Measurements from ENCODE around the gene SCG5.

Gene SCG5

DNA sequence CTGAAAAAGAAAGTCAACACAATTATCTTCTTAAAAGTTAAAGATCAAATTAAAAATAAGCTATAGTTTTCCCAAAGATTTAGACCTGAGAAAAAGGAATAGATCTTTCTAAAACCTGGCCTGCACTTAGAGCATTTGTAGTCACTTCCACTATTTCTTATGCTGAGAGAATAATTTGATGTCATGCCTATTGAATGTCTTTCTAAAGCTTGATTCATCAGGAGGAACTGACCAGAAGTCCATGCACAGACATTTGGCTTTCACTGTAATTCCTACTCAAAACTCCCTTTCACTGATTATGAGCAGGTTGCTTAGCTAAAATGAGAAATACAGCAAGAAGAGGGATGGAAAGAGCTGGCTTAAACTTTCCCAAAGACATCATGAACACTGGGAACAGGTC lies 80.6 kb downstream of the SCG5 start:
- TF ChIP-seq RARB (CRISPR knock-in tag; IDR thresholded peaks at IDR 0.05) = no peak
- no peak for TF ChIP-seq ZNF70 (CRISPR knock-in tag; IDR thresholded peaks at IDR 0.05)
- TF ChIP-seq, protein P1, sequence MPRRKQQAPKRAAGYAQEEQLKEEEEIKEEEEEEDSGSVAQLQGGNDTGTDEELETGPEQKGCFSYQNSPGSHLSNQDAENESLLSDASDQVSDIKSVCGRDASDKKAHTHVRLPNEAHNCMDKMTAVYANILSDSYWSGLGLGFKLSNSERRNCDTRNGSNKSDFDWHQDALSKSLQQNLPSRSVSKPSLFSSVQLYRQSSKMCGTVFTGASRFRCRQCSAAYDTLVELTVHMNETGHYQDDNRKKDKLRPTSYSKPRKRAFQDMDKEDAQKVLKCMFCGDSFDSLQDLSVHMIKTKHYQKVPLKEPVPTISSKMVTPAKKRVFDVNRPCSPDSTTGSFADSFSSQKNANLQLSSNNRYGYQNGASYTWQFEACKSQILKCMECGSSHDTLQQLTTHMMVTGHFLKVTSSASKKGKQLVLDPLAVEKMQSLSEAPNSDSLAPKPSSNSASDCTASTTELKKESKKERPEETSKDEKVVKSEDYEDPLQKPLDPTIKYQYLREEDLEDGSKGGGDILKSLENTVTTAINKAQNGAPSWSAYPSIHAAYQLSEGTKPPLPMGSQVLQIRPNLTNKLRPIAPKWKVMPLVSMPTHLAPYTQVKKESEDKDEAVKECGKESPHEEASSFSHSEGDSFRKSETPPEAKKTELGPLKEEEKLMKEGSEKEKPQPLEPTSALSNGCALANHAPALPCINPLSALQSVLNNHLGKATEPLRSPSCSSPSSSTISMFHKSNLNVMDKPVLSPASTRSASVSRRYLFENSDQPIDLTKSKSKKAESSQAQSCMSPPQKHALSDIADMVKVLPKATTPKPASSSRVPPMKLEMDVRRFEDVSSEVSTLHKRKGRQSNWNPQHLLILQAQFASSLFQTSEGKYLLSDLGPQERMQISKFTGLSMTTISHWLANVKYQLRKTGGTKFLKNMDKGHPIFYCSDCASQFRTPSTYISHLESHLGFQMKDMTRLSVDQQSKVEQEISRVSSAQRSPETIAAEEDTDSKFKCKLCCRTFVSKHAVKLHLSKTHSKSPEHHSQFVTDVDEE (CRISPR knock-in tag; IDR thresholded peaks at IDR 0.05) = no peak
- no peak for TF ChIP-seq GLIS3 (CRISPR knock-in tag; IDR thresholded peaks at IDR 0.05)
- TF ChIP-seq CSDC2 (CRISPR knock-in tag; IDR thresholded peaks at IDR 0.05) = no peak
- ATAC-seq = no peak

DNA sequence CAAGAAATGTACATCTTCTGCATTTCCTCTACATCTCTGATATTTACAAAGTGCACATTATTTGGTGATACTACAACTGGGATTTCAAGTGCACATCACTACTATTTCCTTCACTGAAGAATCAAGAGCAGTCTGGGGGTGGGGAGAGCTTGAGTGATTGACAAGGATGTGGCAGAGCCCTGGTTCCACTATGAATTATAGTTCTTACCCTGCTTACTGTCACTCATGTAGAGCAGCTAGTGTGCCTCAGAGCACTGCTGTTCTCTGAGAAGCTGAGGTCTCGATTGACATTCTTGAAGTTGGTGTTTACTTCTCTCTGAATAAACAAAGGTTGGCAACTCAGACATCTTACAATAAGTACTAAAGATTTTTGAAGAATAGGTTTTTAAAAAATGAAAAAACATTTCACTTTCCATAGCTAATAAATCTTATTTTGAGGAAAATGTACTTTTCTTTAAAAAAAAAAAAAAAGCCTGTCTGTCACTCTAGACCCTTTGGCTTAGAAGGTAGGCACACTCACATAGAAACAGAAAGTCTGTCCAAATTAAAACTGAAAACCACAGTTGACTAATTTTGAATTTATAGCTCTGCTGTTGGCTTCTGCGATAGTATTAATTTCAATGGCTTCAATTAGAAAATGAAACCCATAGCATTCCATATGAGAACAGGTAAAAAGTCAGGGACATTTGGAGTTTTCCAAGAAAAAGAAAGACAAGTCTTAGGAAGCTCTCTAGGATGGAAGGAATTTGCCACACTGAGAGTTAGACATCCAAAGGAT lies 81.8 kb downstream of the SCG5 start:
- TF ChIP-seq, protein P2, sequence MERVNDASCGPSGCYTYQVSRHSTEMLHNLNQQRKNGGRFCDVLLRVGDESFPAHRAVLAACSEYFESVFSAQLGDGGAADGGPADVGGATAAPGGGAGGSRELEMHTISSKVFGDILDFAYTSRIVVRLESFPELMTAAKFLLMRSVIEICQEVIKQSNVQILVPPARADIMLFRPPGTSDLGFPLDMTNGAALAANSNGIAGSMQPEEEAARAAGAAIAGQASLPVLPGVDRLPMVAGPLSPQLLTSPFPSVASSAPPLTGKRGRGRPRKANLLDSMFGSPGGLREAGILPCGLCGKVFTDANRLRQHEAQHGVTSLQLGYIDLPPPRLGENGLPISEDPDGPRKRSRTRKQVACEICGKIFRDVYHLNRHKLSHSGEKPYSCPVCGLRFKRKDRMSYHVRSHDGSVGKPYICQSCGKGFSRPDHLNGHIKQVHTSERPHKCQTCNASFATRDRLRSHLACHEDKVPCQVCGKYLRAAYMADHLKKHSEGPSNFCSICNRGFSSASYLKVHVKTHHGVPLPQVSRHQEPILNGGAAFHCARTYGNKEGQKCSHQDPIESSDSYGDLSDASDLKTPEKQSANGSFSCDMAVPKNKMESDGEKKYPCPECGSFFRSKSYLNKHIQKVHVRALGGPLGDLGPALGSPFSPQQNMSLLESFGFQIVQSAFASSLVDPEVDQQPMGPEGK (CRISPR knock-in tag; IDR thresholded peaks at IDR 0.05; ENCODE audit: borderline replicate concordance) = no peak
- TF ChIP-seq RARB (CRISPR knock-in tag; IDR thresholded peaks at IDR 0.05) = no peak
- TF ChIP-seq, protein P1 (CRISPR knock-in tag; IDR thresholded peaks at IDR 0.05) = no peak
- no peak for TF ChIP-seq ZFP3 (CRISPR knock-in tag; IDR thresholded peaks at IDR 0.05)
- no peak for TF ChIP-seq TOX (CRISPR knock-in tag; IDR thresholded peaks at IDR 0.05; ENCODE audit: borderline replicate concordance)
- TF ChIP-seq ZFP30 (CRISPR knock-in tag; IDR thresholded peaks at IDR 0.05) = no peak
- no peak for TF ChIP-seq ARNTL (CRISPR knock-in tag; IDR thresholded peaks at IDR 0.05; ENCODE audit: borderline replicate concordance, low read depth)
- no peak for TF ChIP-seq SNAI2 (CRISPR knock-in tag; IDR thresholded peaks at IDR 0.05)
- TF ChIP-seq, protein P3, sequence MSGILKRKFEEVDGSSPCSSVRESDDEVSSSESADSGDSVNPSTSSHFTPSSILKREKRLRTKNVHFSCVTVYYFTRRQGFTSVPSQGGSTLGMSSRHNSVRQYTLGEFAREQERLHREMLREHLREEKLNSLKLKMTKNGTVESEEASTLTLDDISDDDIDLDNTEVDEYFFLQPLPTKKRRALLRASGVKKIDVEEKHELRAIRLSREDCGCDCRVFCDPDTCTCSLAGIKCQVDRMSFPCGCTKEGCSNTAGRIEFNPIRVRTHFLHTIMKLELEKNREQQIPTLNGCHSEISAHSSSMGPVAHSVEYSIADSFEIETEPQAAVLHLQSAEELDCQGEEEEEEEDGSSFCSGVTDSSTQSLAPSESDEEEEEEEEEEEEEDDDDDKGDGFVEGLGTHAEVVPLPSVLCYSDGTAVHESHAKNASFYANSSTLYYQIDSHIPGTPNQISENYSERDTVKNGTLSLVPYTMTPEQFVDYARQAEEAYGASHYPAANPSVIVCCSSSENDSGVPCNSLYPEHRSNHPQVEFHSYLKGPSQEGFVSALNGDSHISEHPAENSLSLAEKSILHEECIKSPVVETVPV (CRISPR knock-in tag; IDR thresholded peaks at IDR 0.05) = no peak
- TF ChIP-seq ZC3H10 (CRISPR knock-in tag; IDR thresholded peaks at IDR 0.05) = no peak
- no peak for TF ChIP-seq GLIS3 (CRISPR knock-in tag; IDR thresholded peaks at IDR 0.05)
- TF ChIP-seq ISL1 (CRISPR knock-in tag; IDR thresholded peaks at IDR 0.05) = no peak
- no peak for TF ChIP-seq OSR1 (CRISPR knock-in tag; IDR thresholded peaks at IDR 0.05)
- TF ChIP-seq, protein P4, sequence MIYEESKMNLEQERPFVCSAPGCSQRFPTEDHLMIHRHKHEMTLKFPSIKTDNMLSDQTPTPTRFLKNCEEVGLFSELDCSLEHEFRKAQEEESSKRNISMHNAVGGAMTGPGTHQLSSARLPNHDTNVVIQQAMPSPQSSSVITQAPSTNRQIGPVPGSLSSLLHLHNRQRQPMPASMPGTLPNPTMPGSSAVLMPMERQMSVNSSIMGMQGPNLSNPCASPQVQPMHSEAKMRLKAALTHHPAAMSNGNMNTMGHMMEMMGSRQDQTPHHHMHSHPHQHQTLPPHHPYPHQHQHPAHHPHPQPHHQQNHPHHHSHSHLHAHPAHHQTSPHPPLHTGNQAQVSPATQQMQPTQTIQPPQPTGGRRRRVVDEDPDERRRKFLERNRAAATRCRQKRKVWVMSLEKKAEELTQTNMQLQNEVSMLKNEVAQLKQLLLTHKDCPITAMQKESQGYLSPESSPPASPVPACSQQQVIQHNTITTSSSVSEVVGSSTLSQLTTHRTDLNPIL (CRISPR knock-in tag; IDR thresholded peaks at IDR 0.05; ENCODE audit: low read depth) = no peak
- TF ChIP-seq TCF4 (CRISPR knock-in tag; IDR thresholded peaks at IDR 0.05; ENCODE audit: borderline replicate concordance) = no peak
- no peak for TF ChIP-seq ZNF8 (CRISPR knock-in tag; IDR thresholded peaks at IDR 0.05)
- TF ChIP-seq CSDC2 (CRISPR knock-in tag; IDR thresholded peaks at IDR 0.05) = no peak
- no peak for TF ChIP-seq PPARA (CRISPR knock-in tag; IDR thresholded peaks at IDR 0.05; ENCODE audit: borderline replicate concordance)
- no peak for TF ChIP-seq BACH2 (CRISPR knock-in tag; IDR thresholded peaks at IDR 0.05; ENCODE audit: borderline replicate concordance)
- TF ChIP-seq, protein P5, sequence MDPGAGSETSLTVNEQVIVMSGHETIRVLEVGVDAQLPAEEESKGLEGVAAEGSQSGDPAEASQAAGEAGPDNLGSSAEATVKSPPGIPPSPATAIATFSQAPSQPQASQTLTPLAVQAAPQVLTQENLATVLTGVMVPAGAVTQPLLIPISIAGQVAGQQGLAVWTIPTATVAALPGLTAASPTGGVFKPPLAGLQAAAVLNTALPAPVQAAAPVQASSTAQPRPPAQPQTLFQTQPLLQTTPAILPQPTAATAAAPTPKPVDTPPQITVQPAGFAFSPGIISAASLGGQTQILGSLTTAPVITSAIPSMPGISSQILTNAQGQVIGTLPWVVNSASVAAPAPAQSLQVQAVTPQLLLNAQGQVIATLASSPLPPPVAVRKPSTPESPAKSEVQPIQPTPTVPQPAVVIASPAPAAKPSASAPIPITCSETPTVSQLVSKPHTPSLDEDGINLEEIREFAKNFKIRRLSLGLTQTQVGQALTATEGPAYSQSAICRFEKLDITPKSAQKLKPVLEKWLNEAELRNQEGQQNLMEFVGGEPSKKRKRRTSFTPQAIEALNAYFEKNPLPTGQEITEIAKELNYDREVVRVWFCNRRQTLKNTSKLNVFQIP (CRISPR knock-in tag; IDR thresholded peaks at IDR 0.05; ENCODE audit: borderline replicate concordance, low read depth) = no peak
- ATAC-seq = no peak

All from SK-N-SH treated with all-trans-retinoic acid at 6 μM for 48 hours (cell line).